H1 (cell line): Measurements from ENCODE around the gene TNIK. TPM values are rescaled to one million over a fixed set of nuclear protein-coding genes. Genes with fewer than 3 reads are reported as not detected.

Experiments used
- CTCF ChIA-PET: fragments of 300-600 bp; sonication (Branson Sonifier 250); formaldehyde crosslinking; loops from one replicate; lab custom pipeline; 2021; ENCODE audit not compliant: partially characterized antibody; lab: Charles Lee
- POLR2A ChIA-PET: fragments of 300-600 bp; sonication (Branson Sonifier 250); formaldehyde crosslinking; loops from one replicate; lab custom pipeline; 2021; ENCODE audit warnings: inconsistent platforms; ENCODE audit not compliant: partially characterized antibody; lab: Charles Lee
- DNase-seq, 2 experiments: peaks; one replicate each; pipeline versions ENCODE4 v3.0.0 to v3.0.0-alpha.2; 2010 to 2022; ENCODE audit warnings: low spot score in 2 of 2, low read depth in 1 of 2, mixed read lengths in 1 of 2
- FAIRE-seq: peaks from 2 replicates; lab custom pipeline; 2011; peaks lifted over from hg19 to GRCh38; lab: Jason Lieb, UNC
- H2AFZ ChIP-seq: 2 replicates; pipeline ENCODE4 v1.8.1; 2012; ENCODE audit warnings: low read length, inconsistent platforms
- H2AK5ac ChIP-seq: 2 replicates; pipeline ENCODE4 v1.6.1; 2013; ENCODE audit warnings: low read depth, low read length
- H2BK120ac ChIP-seq: replicated peaks from 2 replicates; pipeline ENCODE3; 2013; ENCODE audit warnings: low read depth, low read length, inconsistent platforms
- H2BK12ac ChIP-seq: 2 replicates; pipeline ENCODE4 v1.6.1; 2013; ENCODE audit warnings: low read depth, low read length
- H2BK15ac ChIP-seq: 2 replicates; pipeline ENCODE4 v1.6.1; 2013; ENCODE audit warnings: low read length
- H2BK20ac ChIP-seq: 2 replicates; pipeline ENCODE4 v1.6.1; 2013; ENCODE audit warnings: low read length
- H2BK5ac ChIP-seq: 2 replicates; pipeline ENCODE4 v1.6.1; 2013; ENCODE audit warnings: low read depth, low read length
- H3K14ac ChIP-seq: 2 replicates; pipeline ENCODE4 v1.6.1; 2013; ENCODE audit warnings: inconsistent platforms; ENCODE audit not compliant: insufficient read length
- H3K18ac ChIP-seq: 2 replicates; pipeline ENCODE4 v1.6.1; 2013; ENCODE audit warnings: low read length; ENCODE audit errors: extremely low read depth
- H3K23ac ChIP-seq: 2 replicates; pipeline ENCODE4 v1.6.1; 2013; ENCODE audit warnings: inconsistent platforms; ENCODE audit not compliant: insufficient read length
- H3K23me2 ChIP-seq: 2 replicates; pipeline ENCODE4 v1.6.1; 2013; ENCODE audit warnings: low read depth, low read length
- H3K27ac ChIP-seq: 2 replicates; pipeline ENCODE4 v1.6.1; 2011; ENCODE audit warnings: low read depth, low read length, inconsistent platforms
- H3K27me3 ChIP-seq, 4 experiments: replicated peaks in 1 of 4; 1 replicate in 1 of 4; 2 replicates in 3 of 4; pipeline versions ENCODE4 v1.6.1 to v1.8.1; 2011 to 2013; ENCODE audit warnings: low read length in 3 of 4, mild to moderate bottlenecking in 3 of 4, inconsistent platforms in 2 of 4, mixed read lengths in 2 of 4, moderate library complexity in 1 of 4; ENCODE audit not compliant: control insufficient read depth in 3 of 4, insufficient read depth in 3 of 4; ENCODE audit errors: extremely low read depth in 1 of 4
- H3K36me3 ChIP-seq, 4 experiments: 2 replicates each; pipeline versions ENCODE4 v1.6.1 to v1.8.1; 2011 to 2013; ENCODE audit warnings: mild to moderate bottlenecking in 4 of 4, low read length in 3 of 4, moderate library complexity in 2 of 4, control low read depth in 1 of 4, inconsistent platforms in 1 of 4; ENCODE audit not compliant: insufficient read depth in 4 of 4, control insufficient read depth in 2 of 4
- H3K4ac ChIP-seq: replicated peaks from 2 replicates; pipeline ENCODE3; 2013; ENCODE audit warnings: low read length, low read depth, mixed read lengths, inconsistent platforms; ENCODE audit not compliant: insufficient read length
- H3K4me1 ChIP-seq, 4 experiments: replicated peaks in 1 of 4; 1 replicate in 1 of 4; 2 replicates in 3 of 4; pipeline versions ENCODE4 v1.6.1 to v1.8.1; 2011 to 2013; ENCODE audit warnings: low read length in 3 of 4, inconsistent platforms in 2 of 4, mixed read lengths in 1 of 4; ENCODE audit not compliant: insufficient read depth in 4 of 4, control insufficient read depth in 3 of 4
- H3K4me2 ChIP-seq, 2 experiments: 2 replicates each; pipeline versions ENCODE4 v1.6.1 to v1.8.1; 2011 to 2013; ENCODE audit warnings: low read depth in 2 of 2, low read length in 2 of 2, control low read depth in 1 of 2, inconsistent platforms in 1 of 2, mild to moderate bottlenecking in 1 of 2; ENCODE audit not compliant: insufficient read depth in 1 of 2
- H3K4me3 ChIP-seq, 4 experiments: fragments of 200-600, 300-600 bp in 1 of 4; sonication (generic), shearing (Covaris generic), sonication (Bioruptor Twin) in 1 of 4; 2 replicates each; pipeline versions ENCODE4 v1.5.1 to v1.8.1; 2011 to 2016; ENCODE audit warnings: low read length in 4 of 4, low read depth in 3 of 4, control low read depth in 2 of 4, inconsistent platforms in 2 of 4, mild to moderate bottlenecking in 2 of 4, mixed read lengths in 1 of 4, moderate library complexity in 1 of 4; ENCODE audit not compliant: insufficient read depth in 2 of 4; ENCODE audit errors: extremely low read depth in 1 of 4
- H3K56ac ChIP-seq: replicated peaks from 2 replicates; pipeline ENCODE3; 2013; ENCODE audit warnings: low read depth, mild to moderate bottlenecking, mixed read lengths, low read length, inconsistent platforms; ENCODE audit not compliant: insufficient read length
- H3K79me1 ChIP-seq: 2 replicates; pipeline ENCODE4 v1.6.1; 2013; ENCODE audit warnings: low read depth, low read length, control low read depth
- H3K79me2 ChIP-seq, 2 experiments: 2 replicates each; pipeline versions ENCODE4 v1.6.1 to v1.8.1; 2012 to 2013; ENCODE audit warnings: low read length in 2 of 2, mild to moderate bottlenecking in 2 of 2, inconsistent platforms in 1 of 2; ENCODE audit not compliant: insufficient read depth in 2 of 2, control insufficient read depth in 1 of 2
- H3K9ac ChIP-seq, 4 experiments: replicated peaks in 1 of 4; 1 replicate in 1 of 4; 2 replicates in 3 of 4; pipeline versions ENCODE4 v1.6.1 to v1.8.1; 2011 to 2013; ENCODE audit warnings: low read depth in 3 of 4, low read length in 3 of 4, control low read depth in 2 of 4, mild to moderate bottlenecking in 2 of 4, moderate library complexity in 2 of 4, inconsistent platforms in 1 of 4; ENCODE audit errors: extremely low read depth in 1 of 4
- H3K9me3 ChIP-seq, 2 experiments: 2 replicates each; pipeline versions ENCODE4 v1.6.1 to v1.8.1; 2012 to 2013; ENCODE audit warnings: mild to moderate bottlenecking in 2 of 2, moderate library complexity in 2 of 2, control low read depth in 1 of 2, inconsistent platforms in 1 of 2, low read depth in 1 of 2, low read length in 1 of 2, mixed read lengths in 1 of 2; ENCODE audit not compliant: insufficient read depth in 2 of 2
- H4K20me1 ChIP-seq, 2 experiments: replicated peaks in 1 of 2; 2 replicates each; pipeline versions ENCODE3 to v1.8.1; 2011 to 2013; ENCODE audit warnings: inconsistent platforms in 2 of 2, low read length in 2 of 2, mild to moderate bottlenecking in 1 of 2; ENCODE audit not compliant: insufficient read depth in 2 of 2, control insufficient read depth in 1 of 2
- H4K5ac ChIP-seq: 2 replicates; pipeline ENCODE4 v1.6.1; 2013; ENCODE audit warnings: low read length, low read depth, mixed read lengths, inconsistent platforms; ENCODE audit not compliant: insufficient read length
- H4K8ac ChIP-seq: 2 replicates; pipeline ENCODE4 v1.8.0; 2013; ENCODE audit warnings: mild to moderate bottlenecking, moderate library complexity, low read length, inconsistent platforms; ENCODE audit not compliant: insufficient read depth; ENCODE audit errors: extremely low read depth
- H4K91ac ChIP-seq: replicated peaks from 2 replicates; pipeline ENCODE3; 2013; ENCODE audit warnings: low read length, mixed read lengths, inconsistent platforms; ENCODE audit not compliant: insufficient read length
- RXRA ChIP-seq: IDR thresholded peaks from 2 replicates; pipeline ENCODE4 v1.6.1; 2011; ENCODE audit warnings: low read depth, mild to moderate bottlenecking, low read length, moderate library complexity; ENCODE audit not compliant: insufficient read depth
- WGBS, 2 experiments: shearing (Covaris generic) in 1 of 2; methylation state at CpG; one replicate each; pipeline versions ENCODE4 v1.1.6 to v1.1.7; 2013 to 2015; ENCODE audit warnings: low lambda C conversion rate in 2 of 2, mixed read lengths in 2 of 2, inconsistent platforms in 1 of 2, low coverage in 1 of 2, missing lambda C conversion rate in 1 of 2; ENCODE audit not compliant: insufficient replicate concordance in 2 of 2, insufficient coverage in 1 of 2, insufficient read length in 1 of 2; ENCODE audit errors: extremely low coverage in 1 of 2, missing lambda C conversion rate in 1 of 2; 5-methylcytosine and 5-hydroxymethylcytosine counted together
- polyA plus RNA-seq, 7 experiments: library from polyadenylated mRNA; depleted of rRNA in 3 of 7; stranded (reverse) in 5 of 7; unstranded in 2 of 7; fragments of >200 nt in 5 of 7; fragments of 200-250 nt in 2 of 7; gene quantifications; 1 replicate in 5 of 7; 2 replicates in 1 of 7; 4 replicates in 1 of 7; pipeline versions ENCODE4 v1.2.1 to v1.2.3, GENCODE V29; 2011 to 2013; ENCODE audit warnings: missing spikeins in 2 of 7, mixed read lengths in 2 of 7
- total RNA-seq: library from RNA; stranded (reverse); fragmentation: NEBNext Ultra II Directional; extraction: Animal tissue kit (Norgen Biotek cat#: 25700); gene quantifications from 2 replicates; pipeline ENCODE4 v1.2.1, GENCODE V29; 2021

The TNIK gene
- total and polyA plus RNA-seq, 2 of the 8 experiments (the other 6 are each of a cell fraction or from before 2014, with no cell fraction given): 7.4 to 42.0 TPM

DNA sequence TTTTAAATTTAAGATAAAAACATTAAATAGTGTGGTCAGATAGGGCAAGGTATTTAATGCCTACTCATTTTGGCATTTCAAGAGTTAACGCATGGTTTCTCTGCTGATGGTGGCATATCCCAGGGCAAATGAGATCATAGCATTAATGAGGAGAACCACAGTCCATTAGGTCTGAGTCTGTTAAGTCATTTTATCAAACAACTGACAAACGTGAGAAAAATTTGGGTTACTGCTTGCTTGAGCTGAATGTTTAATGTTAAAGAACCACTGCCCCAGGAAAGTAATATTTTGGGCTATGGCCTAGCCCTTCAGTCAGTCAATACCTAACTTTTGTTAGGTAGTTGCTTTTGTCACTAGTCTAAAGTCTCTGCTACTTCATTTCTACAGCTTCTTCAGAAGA, 395.7 kb downstream of the TNIK start:
- FAIRE-seq (no peak), DNase-seq (no peak)
- H3K36me3 ChIP-seq: peaks cover 0 to 5% (median 0%) of the 10 kb centered on the region in 4 experiments; a peak in 2 of 8 replicates
- ChIA-PET CTCF (interaction anchor here (1.2 to 1.6 kb wide), 2 partner anchors 15 to 49 kb away, joined by 3 to 5 read pairs; no protein-coding TSS in a partner anchor), POLR2A (no interaction called here)
- H3K9ac ChIP-seq: no peak overlapping the region
- no peak overlapping the region for H3K4me2 ChIP-seq
- H3K9me3 ChIP-seq: no peaks in the 10 kb centered on the region
- H4K20me1 ChIP-seq: no peaks in the 10 kb centered on the region
- H3K79me2 ChIP-seq: no peaks in the 10 kb centered on the region
- H2AK5ac ChIP-seq: no peak overlapping the region
- H3K4me3 ChIP-seq: no peak overlapping the region
- H2BK20ac ChIP-seq: no peak overlapping the region
- no peak overlapping the region for H2BK12ac ChIP-seq
- no peak overlapping the region for H2AFZ ChIP-seq
- no peak overlapping the region for H4K8ac ChIP-seq
- no peak overlapping the region for H3K14ac ChIP-seq
- H3K27ac ChIP-seq: no peak overlapping the region
- no peak overlapping the region for H2BK120ac ChIP-seq
- H3K23me2 ChIP-seq: no peaks in the 10 kb centered on the region
- no peak overlapping the region for H3K56ac ChIP-seq
- WGBS, 2 experiments: 79% methylated on average over 2 of the region's 2 CpGs; no CpG with 5 or more reads in 1 of the 2 experiments
- no peaks in the 10 kb centered on the region for H3K27me3 ChIP-seq
- H3K23ac ChIP-seq: no peak overlapping the region
- no peak overlapping the region for H4K5ac ChIP-seq
- H3K4ac ChIP-seq: no peak overlapping the region
- H3K79me1 ChIP-seq: no peaks in the 10 kb centered on the region
- no peak overlapping the region for H3K18ac ChIP-seq
- H2BK15ac ChIP-seq: no peak overlapping the region
- no peak overlapping the region for H4K91ac ChIP-seq
- peaks cover 0 to 8% (median 4%) of the 10 kb centered on the region in 4 experiments; a peak in 6 of 7 replicates for H3K4me1 ChIP-seq
- H2BK5ac ChIP-seq: no peak overlapping the region
- TF ChIP-seq RXRA: no peak
